Left lobe of liver (tissue), 2 donors: ENCODE results near the gene TAOK3. TPM values are rescaled to one million over a fixed set of nuclear protein-coding genes. Genes with fewer than 3 reads are reported as not detected.

Source experiments
- ATAC-seq: fragments of 200-7000 bp; cut with Tn5 transposase; one replicate; pipeline ENCODE4 v1.9.1; 2020; ENCODE audit warnings: mild to moderate bottlenecking, moderate library complexity
- DNase-seq: peaks from one replicate; pipeline ENCODE4 v3.0.0-alpha.2; 2020; ENCODE audit warnings: low spot score
- total RNA-seq: library from RNA; stranded (reverse); gene quantifications from one replicate; pipeline ENCODE4 v1.2.1, GENCODE V29; 2021
- donor health status: DM: no; HTN: no; CAD: no; lungs with moderate emphysema.
- donor health status: DM: no; HTN: yes; CAD: no.

The TAOK3 gene
- total RNA-seq, 1 donor from 2014 or later, result 15.5 TPM

GRCh38 chr12:118219772-118220171 is 152.9 kb downstream of the TAOK3 start:
- ATAC-seq, result no peak

GRCh38 chr12:118219106-118219505 is 153.6 kb downstream of the TAOK3 start:
- ATAC-seq, result no peak
- no peak for DNase-seq

More at GRCh38 chr12:118219772-118220171, 152.9 kb downstream of the TAOK3 start:
- no peak for DNase-seq

- ATAC-seq (no peak), DNase-seq (no peak)
Measured at GRCh38 chr12:118213452-118213851, 159.3 kb downstream of the TAOK3 start.

- DNase-seq (no peak), ATAC-seq (no peak)
Measured at GRCh38 chr12:118212606-118213005, 160.1 kb downstream of the TAOK3 start.

GRCh38 chr12:118206107-118206412 is 166.6 kb downstream of the TAOK3 start:
- DNase-seq (no peak), ATAC-seq (no peak)

- DNase-seq (no peak), ATAC-seq (no peak)
Measured at GRCh38 chr12:118193958-118194357, 178.7 kb downstream of the TAOK3 start.

GRCh38 chr12:118193477-118193876 is 179.2 kb downstream of the TAOK3 start:
- peak; percentile 44 for ATAC-seq

GRCh38 chr12:118190266-118190665 is 182.4 kb downstream of the TAOK3 start:
- ATAC-seq, result no peak
- no peak for DNase-seq

More at GRCh38 chr12:118193477-118193876, 179.2 kb downstream of the TAOK3 start:
- no peak for DNase-seq

- DNase-seq, result no peak
- no peak for ATAC-seq
Measured at GRCh38 chr12:118189741-118190191, 182.9 kb downstream of the TAOK3 start.

- no peak for ATAC-seq
- DNase-seq, result no peak
Measured at GRCh38 chr12:118188690-118189371, 183.9 kb downstream of the TAOK3 start.

- no peak for ATAC-seq
- no peak for DNase-seq
Measured at GRCh38 chr12:118187751-118188435, 184.8 kb downstream of the TAOK3 start.

GRCh38 chr12:118185602-118186397 is 186.9 kb downstream of the TAOK3 start:
- no peak for DNase-seq
- ATAC-seq, result no peak

- ATAC-seq (no peak), DNase-seq (no peak)
Measured at GRCh38 chr12:118183711-118184110, 189.0 kb downstream of the TAOK3 start.

- DNase-seq (no peak), ATAC-seq (peak; percentile 78)
Measured at GRCh38 chr12:118183155-118183554, 189.6 kb downstream of the TAOK3 start.

GRCh38 chr12:118175823-118176447 is 196.8 kb downstream of the TAOK3 start:
- DNase-seq, result no peak
- ATAC-seq, result peak; percentile 27

- ATAC-seq (no peak), DNase-seq (no peak)
Measured at GRCh38 chr12:118166946-118167345, 205.8 kb downstream of the TAOK3 start.

- DNase-seq, result no peak
- ATAC-seq, result peak; percentile 77
Measured at GRCh38 chr12:118164798-118165486, 207.8 kb downstream of the TAOK3 start.

GRCh38 chr12:118160536-118160935 is 212.2 kb downstream of the TAOK3 start:
- ATAC-seq (no peak), DNase-seq (no peak)

- ATAC-seq (no peak), DNase-seq (no peak)
Measured at GRCh38 chr12:118151755-118152154, 221.0 kb downstream of the TAOK3 start.

- peak; percentile 50 for ATAC-seq
- DNase-seq, result no peak
Measured at GRCh38 chr12:118150625-118151024, 222.1 kb downstream of the TAOK3 start.

GRCh38 chr12:118148287-118148686 is 224.4 kb downstream of the TAOK3 start:
- no peak for ATAC-seq
- no peak for DNase-seq
